GM19193 (cell line): ENCODE measurements around the gene NHERF1.

Experiments
- POLR2A ChIP-seq: IDR thresholded peaks from 4 replicates; pipeline ENCODE4 v1.6.1; 2011; ENCODE audit not compliant: insufficient read depth, insufficient read length; ENCODE audit errors: extremely low read depth

NHERF1 gene

GRCh38 chr17:74750327-74751069 is 2.1 kb downstream of the NHERF1 start:
- TF ChIP-seq POLR2A: no peak

- no peak for TF ChIP-seq POLR2A
These were observed 4.0 kb downstream of the NHERF1 start for GRCh38 chr17:74752415-74752814.

GRCh38 chr17:74752822-74753401 is 4.5 kb downstream of the NHERF1 start:
- TF ChIP-seq POLR2A: no peak

GRCh38 chr17:74754832-74755231 is 6.4 kb downstream of the NHERF1 start:
- TF ChIP-seq POLR2A: no peak

DNA sequence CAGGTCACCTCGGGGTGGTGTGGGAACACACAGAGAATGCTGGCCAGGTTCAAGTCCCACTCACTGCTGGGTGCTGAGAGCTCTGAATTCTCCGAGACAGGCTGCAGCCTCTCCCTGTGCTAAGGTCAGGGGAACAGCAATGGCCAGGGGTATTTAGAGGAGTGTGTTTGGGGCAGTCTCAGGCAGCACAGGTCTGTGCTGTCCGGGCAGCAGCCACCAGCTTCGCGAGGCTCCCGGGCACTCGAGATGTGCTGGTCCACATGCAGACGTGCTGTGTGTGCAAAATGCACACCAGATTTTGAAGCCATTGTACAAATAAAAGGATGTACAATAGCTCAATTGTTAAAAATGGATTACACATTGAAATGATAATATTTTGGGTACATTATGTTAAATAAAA is 7.1 kb downstream of the NHERF1 start:
- TF ChIP-seq POLR2A: no peak

DNA sequence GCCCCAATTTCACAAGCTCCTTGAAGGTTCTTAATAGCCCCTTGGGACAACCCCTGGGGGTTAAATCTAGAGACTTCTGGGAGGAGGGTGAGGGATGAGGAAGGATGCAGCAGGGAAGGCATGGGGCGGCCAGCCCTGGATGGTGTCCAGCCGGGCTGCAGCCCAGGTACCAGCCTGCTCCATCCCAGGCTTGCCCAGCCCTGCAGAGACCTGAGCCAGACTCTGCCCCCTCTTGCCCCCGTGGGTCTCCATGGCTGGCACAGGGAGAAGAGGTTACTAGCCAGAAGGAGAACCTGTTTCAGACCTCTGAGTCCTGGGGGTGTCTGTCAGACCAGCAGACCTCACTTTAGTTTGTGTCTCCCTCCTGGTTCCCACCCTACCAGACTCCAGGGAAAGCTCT is 8.5 kb downstream of the NHERF1 start:
- no peak for TF ChIP-seq POLR2A

DNA sequence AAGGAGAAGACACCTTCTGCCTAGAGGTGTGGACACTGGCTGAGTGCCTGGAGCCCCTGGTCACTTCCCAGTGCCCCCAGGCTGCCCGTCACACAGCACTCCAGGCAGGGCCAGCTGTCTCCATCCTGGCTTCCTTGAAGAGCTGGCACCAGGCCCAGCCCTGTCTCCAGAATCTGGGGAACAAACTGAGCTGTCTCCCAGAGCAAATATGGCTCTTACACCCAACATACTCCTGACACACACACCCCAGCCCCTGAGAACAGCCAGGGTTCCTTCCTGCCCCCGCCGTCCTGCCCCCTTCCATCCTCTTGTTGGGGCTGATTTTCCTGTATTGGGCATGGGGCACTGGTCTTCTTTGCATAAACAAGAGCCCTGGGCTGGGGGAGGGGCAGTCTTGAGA is 9.1 kb downstream of the NHERF1 start:
- TF ChIP-seq POLR2A: no peak

DNA sequence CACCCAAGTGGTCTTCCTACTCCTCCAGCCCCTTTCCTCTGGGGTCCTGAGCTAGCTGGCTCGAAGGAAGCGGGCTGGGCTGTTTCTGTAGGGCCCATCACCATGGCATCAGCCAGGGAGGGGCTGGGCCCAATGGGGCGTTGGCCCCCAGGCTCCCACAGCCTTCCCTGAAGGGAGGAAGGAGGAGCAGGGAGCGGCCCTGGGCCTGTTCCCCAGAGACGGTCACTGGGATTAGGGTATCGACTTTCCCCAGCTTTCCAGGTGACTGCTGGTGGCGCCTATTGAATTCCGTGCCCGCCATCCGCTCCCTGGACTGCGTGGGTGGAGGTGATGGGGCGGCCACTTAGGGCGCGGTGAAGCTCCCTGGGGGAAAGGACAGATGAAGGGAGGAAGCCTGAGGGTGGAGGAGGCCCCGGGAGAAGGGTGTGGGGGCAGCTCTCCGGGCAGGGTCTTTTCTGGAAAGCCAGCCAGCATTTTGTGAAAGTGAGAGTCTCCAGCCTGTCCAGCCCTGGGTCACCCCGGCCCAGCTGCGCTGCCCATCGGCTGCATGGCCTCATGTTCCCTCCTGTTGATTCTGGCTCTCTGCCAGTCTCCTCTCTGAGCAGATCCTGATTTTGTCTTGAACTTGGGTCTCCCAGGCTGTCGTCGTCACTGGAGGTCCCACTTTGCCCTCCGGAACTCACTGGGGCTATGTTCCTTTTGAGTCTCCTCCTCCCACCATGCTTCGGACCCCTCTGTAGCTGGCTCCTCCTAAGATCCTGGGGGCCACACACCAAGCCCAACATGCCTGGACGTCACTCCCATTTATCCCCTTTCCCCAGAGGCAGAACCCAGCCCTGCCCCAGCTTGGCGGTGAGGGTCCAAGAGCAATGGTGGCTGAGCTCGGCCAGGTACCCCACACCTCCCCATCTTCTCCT is 9.8 kb downstream of the NHERF1 start:
- TF ChIP-seq POLR2A: no peak

GRCh38 chr17:74758848-74759168 is 10.4 kb downstream of the NHERF1 start:
- TF ChIP-seq POLR2A: no peak

- no peak for TF ChIP-seq POLR2A
These were observed 10.9 kb downstream of the NHERF1 start for GRCh38 chr17:74759243-74759801.

- no peak for TF ChIP-seq POLR2A
These were observed 11.5 kb downstream of the NHERF1 start for GRCh38 chr17:74759941-74760340.

DNA sequence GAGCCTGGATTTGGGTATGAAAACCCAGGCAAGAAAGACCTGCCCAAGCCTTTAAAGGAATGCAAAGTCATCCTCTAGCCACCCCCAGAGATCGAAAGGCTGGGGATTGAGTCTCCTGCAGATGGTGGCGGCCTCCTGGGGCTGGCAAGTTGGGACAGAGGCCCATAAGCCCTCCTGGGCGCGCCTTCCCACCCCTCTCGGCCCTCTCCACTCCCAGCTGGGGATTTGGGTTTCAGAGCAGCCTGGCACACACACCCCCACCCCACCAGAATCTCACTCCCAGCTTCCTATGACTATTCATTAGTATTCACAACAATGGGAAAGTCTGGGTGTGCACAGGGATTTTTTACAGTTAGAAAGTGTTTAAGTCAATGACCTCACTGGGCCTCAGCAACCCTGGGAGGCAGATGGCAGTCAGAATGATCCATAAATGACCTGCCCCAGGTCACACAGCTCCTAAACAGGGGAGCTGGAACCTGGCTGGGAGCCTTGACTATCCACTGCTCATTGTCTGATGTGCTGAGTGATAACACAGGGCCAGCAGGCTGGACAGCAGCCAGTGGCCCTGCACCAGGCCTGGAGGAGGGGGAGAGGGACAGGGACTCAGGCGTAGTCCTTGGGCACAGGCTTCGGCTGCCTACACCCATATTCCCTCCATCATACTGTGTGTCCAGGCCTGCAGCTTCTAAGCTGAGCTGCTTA is 12.1 kb downstream of the NHERF1 start:
- no peak for TF ChIP-seq POLR2A

DNA sequence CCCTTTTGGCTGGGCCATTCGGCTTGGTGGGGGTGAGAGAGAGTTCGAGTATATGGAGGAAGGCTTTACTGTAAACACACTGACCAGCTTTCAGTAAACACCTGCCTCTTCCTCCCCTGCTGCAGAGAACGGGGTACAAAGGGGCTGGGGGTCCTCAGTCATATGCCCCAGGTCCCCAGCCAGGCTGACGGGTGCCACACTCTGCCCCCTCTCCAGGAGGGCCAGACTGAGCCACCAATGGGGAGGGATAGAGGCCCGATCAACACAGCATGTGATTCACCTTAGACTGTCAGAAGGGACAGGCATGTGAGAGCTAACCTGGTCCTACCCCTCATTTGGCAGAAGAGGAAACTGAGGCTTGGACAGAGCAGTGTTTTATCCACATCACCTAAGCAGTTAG is 13.0 kb downstream of the NHERF1 start:
- no peak for TF ChIP-seq POLR2A

DNA sequence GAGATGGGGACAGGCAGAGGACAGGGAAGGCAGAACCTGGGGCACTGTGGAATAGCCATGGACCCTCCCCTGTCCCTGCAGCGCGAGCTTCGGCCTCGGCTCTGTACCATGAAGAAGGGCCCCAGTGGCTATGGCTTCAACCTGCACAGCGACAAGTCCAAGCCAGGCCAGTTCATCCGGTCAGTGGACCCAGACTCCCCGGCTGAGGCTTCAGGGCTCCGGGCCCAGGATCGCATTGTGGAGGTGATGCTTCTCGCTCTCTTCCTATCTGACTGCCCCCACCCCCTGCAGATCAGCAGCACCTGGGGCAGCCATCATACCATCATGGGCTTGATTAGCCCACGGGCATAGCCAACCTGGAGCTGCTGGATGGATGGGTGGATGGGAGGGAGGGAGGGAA is 13.5 kb downstream of the NHERF1 start:
- no peak for TF ChIP-seq POLR2A
